Right renal pelvis (tissue), 4 donors: ENCODE measurements around the gene TGIF1. TPM values are rescaled to one million over a fixed set of nuclear protein-coding genes. Genes with fewer than 3 reads are reported as not detected.
"Not testable (repeated sequence)": the region's sequence is repeated elsewhere in the genome, so short reads cannot be mapped to it uniquely, and the experiment has no call there.

Source experiments
- DNase-seq, 4 donors: peaks; one replicate each; pipeline ENCODE4 v3.0.0-alpha.2; 2013; ENCODE audit warnings: low read depth in 4 of 4, low spot score in 3 of 4, missing footprints in 1 of 4
- polyA plus RNA-seq, 4 donors: library from polyadenylated mRNA; unstranded; fragments of 120-200 nt; gene quantifications; one replicate each; pipeline ENCODE4 v1.2.1, GENCODE V29; 2013; ENCODE audit not compliant: insufficient read length in 4 of 4

TGIF1 gene
- polyA plus RNA-seq, result 100 to 1,000 TPM in 1 of 4 donors, 10 to 100 TPM in 3; 89.6 to 100 (median 91.8) TPM

DNA sequence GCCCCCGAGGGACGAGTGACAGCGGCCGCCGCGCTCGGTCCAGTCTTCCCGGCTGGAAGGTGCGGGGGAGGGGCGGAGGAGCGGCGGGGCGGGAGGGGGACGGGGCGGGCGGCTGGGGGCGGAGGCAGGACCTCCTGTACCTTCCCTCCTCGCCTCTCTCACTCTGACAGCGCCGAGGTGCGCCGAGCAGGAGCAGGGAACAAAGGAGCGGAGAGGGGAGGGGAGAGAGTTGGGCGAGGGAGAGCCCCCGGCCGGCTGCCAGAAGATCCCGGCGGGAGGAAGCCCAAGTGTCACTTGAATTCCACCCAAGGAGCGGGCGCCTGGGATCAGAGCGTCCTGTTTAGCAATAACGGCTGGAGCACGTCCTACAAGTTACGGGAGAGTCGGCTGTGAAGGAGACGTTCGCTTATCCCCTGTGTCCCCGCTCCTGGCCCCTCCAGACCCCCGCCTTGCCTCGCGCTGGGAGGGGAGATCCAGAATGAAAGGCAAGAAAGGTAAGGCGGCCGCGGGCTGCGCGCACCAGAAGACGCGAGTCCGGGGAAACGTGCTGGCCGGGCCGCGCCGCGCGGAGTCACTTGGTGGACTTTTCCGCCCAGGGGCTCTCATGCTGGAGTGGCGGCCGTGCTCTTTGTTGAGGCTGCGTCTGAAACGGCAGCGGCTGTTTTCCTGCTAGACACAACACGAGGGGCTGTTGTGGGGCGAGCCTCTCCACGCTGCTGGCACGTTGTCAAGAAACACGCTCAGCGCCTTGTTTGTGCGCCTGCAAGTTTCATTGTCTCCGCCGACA lies at the start of gene TGIF1:
Gene TGIF1, plus strand, starts transcription at position 161 of the 787 bp plus-strand sequence. Its CDS starts 318 bp downstream, at position 479.
- peak in 3 of 4 donors; percentile 70 to 73 (median 71) for DNase-seq

DNA sequence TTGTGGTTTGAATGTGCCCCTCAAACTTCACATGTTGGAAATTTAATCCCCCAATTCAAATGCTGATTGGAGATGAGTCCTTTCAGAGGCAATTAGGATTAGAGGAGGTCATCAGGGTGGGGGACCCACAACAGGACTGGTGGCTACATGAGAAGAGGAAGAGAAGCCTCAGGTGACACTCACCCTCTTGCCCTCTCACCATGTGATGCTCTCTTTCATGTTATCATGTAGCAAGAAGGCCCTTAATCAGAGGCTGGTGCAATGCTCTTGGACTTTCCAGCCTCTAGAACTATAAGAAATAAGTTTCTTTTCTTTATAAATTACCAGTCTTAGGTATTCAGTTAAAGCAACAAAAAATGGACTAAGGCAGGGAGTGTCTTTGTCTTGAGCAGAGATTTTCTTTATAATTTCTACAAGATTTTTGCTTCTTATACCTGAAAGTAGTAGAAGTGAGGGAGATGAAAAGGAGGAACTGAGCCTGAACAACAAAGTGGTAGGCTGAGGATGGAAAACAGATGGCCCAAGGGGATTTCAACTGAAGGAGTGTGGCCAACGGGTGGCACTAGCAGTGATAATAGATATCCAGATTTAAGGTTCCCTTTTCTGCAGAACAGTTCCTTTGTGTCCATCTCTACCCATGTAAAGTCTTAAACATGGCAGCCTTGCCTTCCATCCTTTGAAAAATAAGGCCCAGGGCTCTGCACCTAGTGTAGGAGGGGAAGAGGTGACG lies 49.2 kb upstream of the TGIF1 start:
- DNase-seq, result no peak

DNA sequence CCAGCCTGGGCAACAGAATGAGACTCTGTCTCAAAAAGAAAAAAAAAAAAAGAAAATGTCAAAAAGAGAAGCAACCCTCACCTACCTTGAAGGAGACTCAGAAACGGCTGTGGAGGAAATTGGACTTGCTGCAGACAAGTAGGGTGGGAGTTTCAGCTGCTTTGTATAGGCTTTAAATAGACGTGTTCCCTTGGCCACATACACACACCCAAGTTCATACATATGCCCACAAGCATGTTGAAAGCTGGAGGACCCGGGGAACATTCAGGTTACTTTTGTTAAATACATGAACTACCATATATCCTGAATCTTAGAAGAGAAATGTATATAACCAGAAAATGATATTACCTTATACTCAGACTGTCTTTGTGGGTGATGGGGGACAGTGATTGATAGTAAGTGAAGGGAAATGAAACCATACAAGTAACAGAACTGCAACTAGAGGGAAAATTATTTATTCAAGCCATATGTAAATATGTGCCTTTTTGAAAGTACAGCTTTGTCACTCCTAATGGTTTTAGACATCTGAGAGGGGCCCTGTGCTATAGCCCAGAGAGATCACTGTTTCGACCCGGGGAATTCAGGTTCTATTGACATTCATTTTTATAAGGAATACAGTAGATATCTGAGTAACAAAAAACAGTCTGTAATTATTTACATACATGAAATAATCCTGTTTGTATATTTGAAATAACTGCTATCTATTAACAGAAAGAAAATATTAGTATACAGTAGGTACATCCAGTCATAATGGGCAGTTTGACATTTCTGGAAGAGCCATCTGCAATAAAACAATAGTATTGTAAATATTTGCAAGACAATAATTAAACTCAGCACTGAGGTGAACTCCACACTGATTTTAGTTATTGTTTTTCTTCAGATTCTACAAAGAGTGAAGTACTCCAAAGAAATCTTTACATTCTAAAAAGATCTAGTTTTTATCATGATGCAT lies 48.0 kb upstream of the TGIF1 start:
- no peak for DNase-seq

DNA sequence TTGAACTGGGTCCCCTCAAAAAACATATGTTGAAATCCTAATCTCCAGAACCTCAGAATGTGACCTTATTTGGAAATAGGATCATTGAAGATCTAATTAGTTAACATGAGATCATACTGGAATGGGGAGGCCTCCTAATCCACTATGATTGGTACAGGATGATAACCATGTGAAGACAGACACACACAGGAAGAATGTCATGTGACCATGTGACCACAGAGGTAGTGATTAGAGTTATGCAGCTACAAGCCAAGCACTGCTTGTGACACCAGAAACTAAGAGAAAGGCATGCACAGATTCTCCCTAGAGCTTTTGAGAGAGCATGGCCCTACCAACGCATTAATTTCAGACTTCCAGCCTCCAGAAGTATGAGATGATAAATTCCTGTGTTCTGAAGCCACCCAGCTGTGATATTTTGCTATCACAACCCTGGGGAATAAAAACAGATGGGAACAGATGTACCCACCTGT lies 47.0 kb upstream of the TGIF1 start:
- DNase-seq, result no peak

DNA sequence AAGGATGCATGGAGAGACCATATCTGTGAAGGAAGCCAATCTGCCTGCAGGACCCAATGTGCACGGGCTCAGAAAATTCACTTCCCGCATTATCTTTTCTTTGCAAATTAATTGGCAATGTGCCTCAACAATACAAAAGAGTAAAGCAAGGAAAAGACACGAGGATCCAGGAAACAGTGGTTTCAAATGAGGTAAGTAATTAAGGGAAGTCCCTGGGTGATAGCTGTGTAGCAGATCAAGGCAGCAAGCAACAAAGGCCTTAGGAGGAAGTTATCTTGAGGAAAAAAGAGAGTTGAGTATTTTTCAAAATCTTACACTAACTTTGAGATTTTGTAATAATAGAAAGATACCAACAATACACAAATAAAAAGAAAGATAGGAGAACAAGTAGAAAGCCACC lies 44.3 kb upstream of the TGIF1 start:
- DNase-seq, result no peak

DNA sequence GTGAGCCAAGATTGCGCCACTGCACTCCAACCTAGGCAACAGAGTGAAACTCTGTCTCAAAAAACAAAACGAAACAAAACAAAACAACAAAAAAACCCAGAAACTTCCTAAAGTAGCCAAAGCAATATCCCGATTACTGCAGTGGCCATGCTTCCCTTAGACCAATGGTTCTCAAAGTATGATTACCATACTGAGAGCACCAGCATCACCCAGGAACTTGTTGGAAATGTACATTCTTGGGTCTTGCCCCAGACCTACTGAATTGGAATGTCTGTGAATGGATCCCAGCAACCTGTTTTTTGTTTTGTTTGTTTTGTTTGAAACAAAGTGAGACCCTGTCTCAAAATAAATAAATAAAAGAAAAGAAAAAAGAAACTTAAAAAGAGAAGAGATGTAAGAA lies 41.9 kb upstream of the TGIF1 start:
- DNase-seq, result no peak

DNA sequence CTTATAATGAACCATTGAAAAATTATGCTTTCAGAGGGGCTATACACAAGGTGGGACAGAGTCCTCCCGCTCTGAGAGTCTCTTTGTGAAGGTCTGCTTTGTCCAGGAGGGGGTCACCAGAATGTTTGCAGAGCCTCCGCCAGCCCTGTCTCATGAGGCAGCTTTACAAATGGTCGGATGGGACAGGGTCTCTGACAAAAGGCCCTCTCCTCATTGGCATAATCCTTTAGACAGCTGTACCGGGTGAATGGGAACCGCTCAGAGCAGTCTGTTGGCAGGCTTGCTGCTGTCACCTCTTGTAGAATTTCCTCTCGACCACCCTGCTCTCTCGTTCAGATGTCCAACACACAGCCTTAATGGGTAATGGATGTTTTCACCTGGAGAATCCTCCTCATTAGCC lies 40.2 kb upstream of the TGIF1 start:
- DNase-seq, result no peak

DNA sequence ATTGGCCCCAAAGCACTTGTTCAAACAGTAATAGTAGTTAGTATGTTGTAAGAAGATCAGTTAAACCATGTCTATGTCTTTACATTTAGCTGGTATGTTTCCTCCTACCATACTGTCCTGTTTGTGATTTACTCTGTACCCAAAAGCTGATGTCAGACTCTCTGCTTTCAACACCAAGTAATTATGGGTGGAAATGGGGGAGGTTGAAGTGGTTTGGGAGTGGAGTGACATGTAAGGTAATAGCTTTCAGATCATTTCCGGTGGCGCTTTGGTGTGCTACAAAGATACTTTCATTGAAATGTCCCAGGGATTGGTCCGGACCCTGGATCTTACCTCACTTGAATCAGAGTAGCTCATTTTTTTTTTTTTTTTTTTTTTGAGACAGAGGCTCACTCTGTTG lies 39.7 kb upstream of the TGIF1 start:
- DNase-seq, result no peak

DNA sequence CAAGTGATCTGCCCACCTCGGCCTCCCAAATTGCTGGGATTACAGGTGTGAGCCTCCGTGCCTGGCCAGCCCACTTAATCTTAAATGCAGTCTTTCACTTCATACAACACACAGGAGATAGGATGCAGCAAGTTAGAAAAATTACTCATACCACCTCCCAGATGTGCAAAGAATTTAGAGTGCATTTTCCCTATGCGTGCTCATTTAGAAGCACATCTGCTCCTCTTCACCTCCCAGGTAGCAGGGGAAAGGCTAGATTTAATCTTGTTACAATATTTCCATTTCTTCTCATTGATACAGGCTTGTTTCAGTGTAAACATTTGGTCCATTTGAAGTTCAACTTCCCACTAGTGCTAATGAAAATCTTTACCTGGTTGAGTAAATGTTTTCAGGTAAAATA lies 39.1 kb upstream of the TGIF1 start:
- not testable (repeated sequence) for DNase-seq

DNA sequence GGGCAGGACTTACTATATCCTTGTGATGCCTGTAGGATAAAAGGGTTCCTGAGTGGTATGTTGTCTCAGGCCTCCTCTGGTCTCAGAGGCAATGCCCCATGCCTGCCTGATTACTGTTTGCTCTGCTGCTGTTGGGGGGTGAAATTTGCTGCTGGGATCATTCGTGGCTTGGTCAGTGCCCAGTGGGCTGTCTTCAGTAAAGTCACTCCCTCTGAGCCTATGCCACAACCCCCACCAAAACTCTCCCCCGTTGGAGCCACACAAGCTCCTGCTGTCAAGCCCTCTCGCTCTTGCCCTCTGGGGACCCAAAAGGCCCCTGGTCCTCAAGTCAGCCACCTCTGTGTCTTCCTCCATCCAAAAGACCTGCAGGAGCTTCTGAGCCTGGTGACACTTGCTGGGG lies 38.6 kb upstream of the TGIF1 start:
- no peak for DNase-seq

DNA sequence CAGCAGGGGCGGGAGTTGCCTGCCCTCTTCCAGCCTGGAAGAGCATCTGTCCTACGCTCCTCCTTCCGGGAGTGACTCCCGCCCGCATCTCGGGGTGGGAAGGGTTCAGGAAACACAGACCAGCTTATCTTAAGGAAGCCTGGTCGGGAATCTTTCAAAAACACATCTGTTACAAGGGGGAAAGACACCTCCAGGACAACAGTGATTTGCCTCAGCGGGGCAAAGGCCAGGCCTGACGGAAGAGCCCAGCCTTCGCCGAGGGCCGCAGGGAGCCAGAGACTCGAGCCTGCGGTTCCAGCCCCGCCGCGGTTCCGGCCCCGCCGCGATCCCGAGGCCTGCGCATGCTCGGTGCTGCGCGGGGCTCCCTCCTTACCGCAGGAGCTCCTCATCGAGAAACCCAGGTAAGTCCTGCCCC lies 38.1 kb upstream of the TGIF1 start:
- DNase-seq, result no peak

DNA sequence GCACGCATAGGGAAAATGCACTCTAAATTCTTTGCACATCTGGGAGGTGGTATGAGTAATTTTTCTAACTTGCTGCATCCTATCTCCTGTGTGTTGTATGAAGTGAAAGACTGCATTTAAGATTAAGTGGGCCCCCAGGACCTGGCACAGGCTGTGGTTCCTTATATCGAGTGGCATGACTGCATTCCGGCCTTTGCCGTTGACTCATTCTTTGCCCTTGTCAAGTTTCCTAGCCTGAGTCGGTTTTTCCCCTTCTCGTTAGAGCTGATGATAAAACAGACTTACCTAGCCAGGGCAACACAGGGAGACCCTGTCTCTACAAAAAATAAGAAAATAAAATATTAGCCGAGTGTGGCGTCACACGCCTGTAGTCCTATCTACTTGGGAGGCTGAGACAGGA lies 37.4 kb upstream of the TGIF1 start:
- DNase-seq, result not testable (repeated sequence)

DNA sequence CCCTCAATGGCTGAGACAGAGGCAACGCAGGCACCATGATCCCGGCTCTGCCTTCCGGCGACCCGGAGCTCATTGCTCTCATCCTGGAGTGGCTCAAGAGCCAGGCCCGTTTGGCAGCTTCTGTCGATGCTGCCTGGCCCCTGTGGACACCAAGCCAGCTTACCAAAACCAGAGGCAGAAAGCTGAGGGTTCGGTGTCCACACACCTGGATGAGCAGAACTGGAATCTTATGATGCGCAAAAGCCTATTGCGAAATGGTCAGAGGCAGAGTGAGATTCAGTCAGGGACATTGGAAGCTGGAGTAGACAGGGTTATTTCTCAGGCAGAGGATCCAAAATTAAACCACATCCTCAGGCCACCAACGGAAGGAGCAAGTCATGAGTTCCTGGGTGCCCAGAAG lies 34.9 kb upstream of the TGIF1 start:
- no peak for DNase-seq

DNA sequence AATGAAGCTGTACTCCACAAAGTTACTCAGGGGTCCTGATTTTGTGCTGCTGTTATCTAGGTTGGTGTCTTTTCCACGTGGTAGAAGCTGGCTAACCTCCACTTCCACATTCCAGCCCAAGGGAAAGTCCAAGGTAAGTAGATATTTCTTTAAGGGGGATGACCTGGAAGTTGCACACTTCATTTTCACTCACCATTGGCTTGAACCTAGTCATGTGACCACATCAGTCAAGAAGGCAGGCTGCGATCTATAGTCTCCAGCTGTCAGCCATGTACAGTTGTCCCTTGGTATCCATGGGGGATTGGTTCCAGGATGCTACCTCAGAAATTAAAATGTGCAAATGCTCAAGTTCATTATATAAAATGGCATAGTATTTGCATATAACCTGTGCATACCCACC lies 31.9 kb upstream of the TGIF1 start:
- DNase-seq, result no peak

DNA sequence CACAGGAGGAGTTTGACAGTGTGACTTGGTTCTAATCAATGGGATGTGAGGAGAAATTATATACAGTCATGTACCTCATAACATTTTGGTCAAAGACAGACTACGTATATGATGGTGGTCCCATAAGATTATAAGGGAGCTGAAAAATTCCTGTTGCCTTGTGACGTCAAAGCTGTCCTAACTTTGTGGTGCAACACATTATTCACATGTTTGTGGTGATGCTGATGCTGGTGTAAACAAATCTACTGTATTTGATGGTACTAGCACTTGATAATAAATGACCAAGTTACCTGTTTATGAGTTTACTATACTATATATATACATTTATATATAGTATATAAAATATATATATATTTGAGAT lies 29.1 kb upstream of the TGIF1 start:
- no peak for DNase-seq

DNA sequence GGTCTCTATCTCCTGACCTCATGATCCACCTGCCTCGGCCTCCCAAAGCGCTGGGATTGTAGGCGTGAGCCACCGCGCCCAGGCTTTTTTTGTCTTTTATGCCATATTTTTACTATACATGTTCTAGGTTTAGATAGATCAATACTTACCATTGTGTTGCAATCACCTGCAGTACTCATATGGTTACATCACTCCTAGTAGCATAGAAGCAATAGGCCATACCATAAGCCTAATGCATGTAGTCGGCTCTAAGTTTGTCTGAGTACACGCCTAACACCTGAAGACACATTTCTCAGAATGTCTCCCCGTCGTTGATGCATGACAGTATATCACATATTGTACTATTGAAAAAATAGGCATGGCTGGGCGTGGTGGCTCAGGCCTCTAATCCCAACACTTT lies 27.1 kb upstream of the TGIF1 start:
- DNase-seq, result no peak

DNA sequence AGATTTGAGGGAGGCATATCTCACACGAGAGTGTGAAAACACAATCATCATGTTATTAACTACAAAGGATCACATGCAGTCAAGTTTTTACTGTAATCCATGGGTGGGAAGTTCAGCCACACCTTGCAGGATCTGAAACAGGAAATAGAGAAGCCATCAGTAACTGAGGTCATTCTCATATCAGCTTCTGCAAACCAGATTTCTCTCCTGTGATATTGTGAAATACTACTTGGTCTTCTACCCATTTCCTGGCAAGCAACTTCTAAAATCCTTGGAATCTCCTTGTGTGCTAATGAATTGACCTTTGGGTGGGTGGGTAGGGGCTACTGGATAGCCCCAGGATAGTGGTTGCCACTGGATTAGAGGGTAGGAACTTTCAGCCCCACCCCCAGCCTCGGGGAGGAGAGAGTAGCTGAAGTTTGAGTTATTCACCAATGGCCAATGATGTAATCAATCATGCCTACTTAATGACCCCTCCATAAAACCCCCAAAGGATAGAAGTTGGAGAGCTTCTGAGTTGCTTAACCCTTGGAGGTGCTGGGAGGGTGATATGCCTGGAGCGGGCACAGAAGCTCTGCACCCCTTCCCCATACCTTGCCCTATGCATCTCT lies 25.6 kb upstream of the TGIF1 start:
- DNase-seq, result no peak

DNA sequence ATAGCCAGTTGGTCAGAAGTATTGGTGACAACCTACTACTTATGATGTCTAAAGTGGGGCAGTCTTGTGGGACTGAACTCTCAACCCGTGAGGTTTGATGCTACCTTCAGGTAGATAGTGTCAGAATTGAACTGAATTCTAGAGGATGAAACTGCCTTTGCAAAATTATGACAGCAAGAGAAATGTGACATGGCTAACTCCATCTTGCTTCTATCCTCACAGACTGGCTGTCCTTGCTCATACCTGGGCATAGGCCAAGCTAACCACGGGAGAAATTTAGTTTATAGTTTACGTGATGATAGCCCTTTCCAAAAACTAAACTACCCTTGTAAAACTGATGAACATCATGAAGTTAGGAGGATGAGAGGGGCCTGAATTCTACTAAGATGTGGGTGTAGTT lies 24.9 kb upstream of the TGIF1 start:
- DNase-seq, result no peak

DNA sequence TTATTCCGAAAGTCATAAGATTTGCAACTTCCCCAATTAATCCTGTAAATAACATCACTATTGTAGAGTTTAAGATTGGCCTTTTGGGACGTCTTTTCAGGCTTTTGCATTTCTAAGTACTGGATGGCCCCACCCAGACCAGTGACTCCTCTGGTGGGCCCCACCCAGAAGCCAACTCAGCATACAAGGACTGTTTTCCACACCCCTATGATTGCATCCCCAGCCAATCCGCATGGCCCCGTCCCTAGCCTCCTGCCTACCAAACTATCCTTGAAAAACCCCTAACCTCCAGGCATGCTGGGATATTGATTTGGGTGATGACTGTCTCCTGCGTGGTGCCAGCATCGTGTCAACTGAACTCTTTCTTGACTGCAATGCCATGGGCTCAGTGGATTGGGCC lies 24.5 kb upstream of the TGIF1 start:
- DNase-seq, result no peak

DNA sequence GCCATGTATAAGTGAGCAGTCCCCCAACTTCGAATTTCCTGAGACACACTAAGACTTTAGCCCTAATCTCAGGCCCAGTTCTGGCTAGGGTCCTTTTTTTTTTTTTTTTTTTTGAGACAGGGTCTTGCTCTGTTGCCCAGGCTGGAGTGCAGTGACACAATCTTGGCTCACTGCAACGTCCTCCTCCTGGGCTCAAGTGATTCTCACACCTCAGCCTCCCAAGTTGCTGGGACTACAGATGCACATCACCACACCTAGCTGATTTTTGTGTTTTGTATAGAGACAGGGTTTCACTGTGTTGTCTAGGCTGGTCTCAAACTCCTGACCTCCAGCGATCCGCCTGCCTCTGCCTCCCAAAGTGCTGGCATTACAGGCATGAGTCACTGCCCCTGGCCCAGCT lies 23.9 kb upstream of the TGIF1 start:
- DNase-seq, result no peak
